ENCODE data around the gene CSMD2. TPM values are rescaled to one million over a fixed set of nuclear protein-coding genes. Genes with fewer than 3 reads are reported as not detected.
A peak's percentile ranks its signal among the peaks of the same experiment; 100 is the strongest.

CSMD2 gene
- total RNA-seq, 1 donor from 2014 or later, result 2.6 TPM

GRCh38 chr1:33724348-33724747, 440.7 kb downstream of the CSMD2 start:
- Histone ChIP-seq H3K79me2 (ENCODE audit: low read depth) (no peaks in the 10 kb centered on the region), H3K4me2 (no peak overlapping the region), H4K20me1 (ENCODE audit: low read depth) (no peaks in the 10 kb centered on the region), H3F3A (ENCODE audit: low read depth) (no peaks in the 10 kb centered on the region), H2AFZ (replicated peaks) (no peak overlapping the region), H3K9ac (no peak overlapping the region), H3K27ac (no peak overlapping the region), H3K4me1 (no peaks in the 10 kb centered on the region), H3K9me3 (ENCODE audit: low read depth) (no peaks in the 10 kb centered on the region), H3K36me3 (no peaks in the 10 kb centered on the region), H3K4me3 (no peak overlapping the region), H3K27me3 (no peaks in the 10 kb centered on the region)
- no peak for DNase-seq (ENCODE audit: low spot score)
- H3K9me3 Mint-ChIP-seq, result no peaks in the 10 kb centered on the region
- no peak overlapping the region for H3K4me3 Mint-ChIP-seq
- no peak overlapping the region for H3K27ac Mint-ChIP-seq
- peaks cover 2% of the 10 kb centered on the region for H3K36me3 Mint-ChIP-seq
- TF ChIP-seq CTCF (IDR thresholded peaks at IDR 0.05), result peak; percentile 26
- no peak for TF ChIP-seq EZH2 (IDR thresholded peaks at IDR 0.05)
- no peaks in the 10 kb centered on the region for H3K27me3 Mint-ChIP-seq (ENCODE audit: insufficient read depth, low read depth)
- peaks cover 2% of the 10 kb centered on the region for H3K4me1 Mint-ChIP-seq

GRCh38 chr1:33723251-33723650, 441.8 kb downstream of the CSMD2 start:
- Histone ChIP-seq H3K9ac (no peak overlapping the region), H3K27me3 (no peaks in the 10 kb centered on the region), H3K4me3 (no peak overlapping the region), H3K36me3 (no peaks in the 10 kb centered on the region), H3K27ac (no peak overlapping the region), H2AFZ (replicated peaks) (no peak overlapping the region), H4K20me1 (ENCODE audit: low read depth) (no peaks in the 10 kb centered on the region), H3K4me2 (no peak overlapping the region), H3K9me3 (ENCODE audit: low read depth) (no peaks in the 10 kb centered on the region), H3K4me1 (no peaks in the 10 kb centered on the region), H3K79me2 (ENCODE audit: low read depth) (no peaks in the 10 kb centered on the region), H3F3A (ENCODE audit: low read depth) (no peaks in the 10 kb centered on the region)
- Mint-ChIP-seq H3K4me3 (no peak overlapping the region), H3K9me3 (no peaks in the 10 kb centered on the region), H3K36me3 (peaks cover 2% of the 10 kb centered on the region), H3K27me3 (ENCODE audit: insufficient read depth, low read depth) (peaks cover 2% of the 10 kb centered on the region), H3K4me1 (peaks cover 2% of the 10 kb centered on the region), H3K27ac (no peak overlapping the region)
- TF ChIP-seq CTCF (IDR thresholded peaks at IDR 0.05) (no peak), EZH2 (IDR thresholded peaks at IDR 0.05) (no peak), EZH2phosphoT487 (IDR thresholded peaks at IDR 0.05) (no peak)
- DNase-seq (ENCODE audit: low spot score), result no peak

GRCh38 chr1:33721301-33721815, 443.7 kb downstream of the CSMD2 start:
- Mint-ChIP-seq H3K27ac (no peak overlapping the region), H3K27me3 (ENCODE audit: insufficient read depth, low read depth) (peaks cover 2% of the 10 kb centered on the region), H3K4me1 (peaks cover 2% of the 10 kb centered on the region), H3K4me3 (no peak overlapping the region), H3K36me3 (peaks cover 2% of the 10 kb centered on the region), H3K9me3 (no peaks in the 10 kb centered on the region)
- H2AFZ ChIP-seq (replicated peaks), result no peak overlapping the region
- H3K79me2 ChIP-seq (ENCODE audit: low read depth), result no peaks in the 10 kb centered on the region
- H3K9me3 ChIP-seq (ENCODE audit: low read depth), result no peaks in the 10 kb centered on the region
- no peaks in the 10 kb centered on the region for H3K4me1 ChIP-seq
- H4K20me1 ChIP-seq (ENCODE audit: low read depth), result no peaks in the 10 kb centered on the region
- no peak for DNase-seq (ENCODE audit: low spot score)
- H3K27me3 ChIP-seq, result no peaks in the 10 kb centered on the region
- no peak overlapping the region for H3K27ac ChIP-seq
- no peak for TF ChIP-seq EZH2 (IDR thresholded peaks at IDR 0.05)
- no peak for TF ChIP-seq EZH2phosphoT487 (IDR thresholded peaks at IDR 0.05)
- no peak for TF ChIP-seq CTCF (IDR thresholded peaks at IDR 0.05)
- no peak overlapping the region for H3K4me2 ChIP-seq
- H3K36me3 ChIP-seq, result no peaks in the 10 kb centered on the region
- H3K9ac ChIP-seq, result no peak overlapping the region
- H3F3A ChIP-seq (ENCODE audit: low read depth), result no peaks in the 10 kb centered on the region
- H3K4me3 ChIP-seq, result no peak overlapping the region

Data from neural progenitor cell (in vitro differentiated cells).